ENCODE data around the gene RBPMS2.

- TF ChIP-seq CTCF (IDR thresholded peaks at IDR 0.05) (peak; percentile 85 to 94 (median 92)), POLR2A (IDR thresholded peaks at IDR 0.05) (no peak)
Observed at GRCh38 chr15:64809649-64810496, 34.5 kb upstream of the RBPMS2 start.
